HEK293T (cell line): ENCODE data around the gene EEF2K.

ENCODE experiments used
- ARNT ChIP-seq: fragments of 450-650 bp; IDR thresholded peaks from 2 replicates; pipeline ENCODE4 v1.6.1; 2017; ENCODE audit warnings: mild to moderate bottlenecking
- BHLHE40 ChIP-seq: fragments of 450-650 bp; IDR thresholded peaks from 2 replicates; pipeline ENCODE4 v1.6.1; 2016; ENCODE audit warnings: mild to moderate bottlenecking, moderate library complexity, borderline replicate concordance
- CTBP1 ChIP-seq: fragments of 450-650 bp; IDR thresholded peaks from 2 replicates; pipeline ENCODE4 v1.6.1; 2016; ENCODE audit warnings: borderline replicate concordance
- ELF4 ChIP-seq: fragments of 450-650 bp; IDR thresholded peaks from 2 replicates; pipeline ENCODE4 v1.6.1; 2017; ENCODE audit warnings: antibody characterized with exemption
- FOXA1 ChIP-seq: fragments of 450-650 bp; IDR thresholded peaks from 2 replicates; pipeline ENCODE4 v1.6.1; 2016; ENCODE audit warnings: mild to moderate bottlenecking
- FOXK2 ChIP-seq: fragments of 450-650 bp; IDR thresholded peaks from 2 replicates; pipeline ENCODE4 v1.6.1; 2016; ENCODE audit warnings: mild to moderate bottlenecking
- FOXM1 ChIP-seq: fragments of 450-650 bp; IDR thresholded peaks from 2 replicates; pipeline ENCODE4 v1.6.1; 2017; ENCODE audit warnings: mild to moderate bottlenecking, borderline replicate concordance
- LEF1 ChIP-seq: fragments of 450-650 bp; IDR thresholded peaks from 2 replicates; pipeline ENCODE4 v1.6.1; 2017; ENCODE audit warnings: mild to moderate bottlenecking, borderline replicate concordance
- PKNOX1 ChIP-seq: fragments of 450-650 bp; IDR thresholded peaks from 2 replicates; pipeline ENCODE4 v1.6.1; 2016
- SUZ12 ChIP-seq: fragments of 450-650 bp; IDR thresholded peaks from 2 replicates; pipeline ENCODE4 v1.6.1; 2016; ENCODE audit warnings: mild to moderate bottlenecking
- TARDBP ChIP-seq: fragments of 450-650 bp; IDR thresholded peaks from 2 replicates; pipeline ENCODE4 v1.6.1; 2016

- TF ChIP-seq BHLHE40: no peak
- no peak for TF ChIP-seq SUZ12
- no peak for TF ChIP-seq LEF1
- TF ChIP-seq FOXK2: no peak
- TF ChIP-seq FOXM1: no peak
- TF ChIP-seq ELF4: no peak
- TF ChIP-seq CTBP1: no peak
- no peak for TF ChIP-seq TARDBP
- no peak for TF ChIP-seq PKNOX1
- no peak for TF ChIP-seq FOXA1
- no peak for TF ChIP-seq ARNT
Measured at GRCh38 chr16:22174642-22175041, 31.4 kb upstream of the EEF2K start.
